HepG2 (cell line): Measurements from ENCODE around the gene KIF2C. TPM values are rescaled to one million over a fixed set of nuclear protein-coding genes. Genes with fewer than 3 reads are reported as not detected.

Source experiments
- BHLHE40 ChIP-seq: IDR thresholded peaks from 2 replicates; pipeline ENCODE4 v1.6.1; 2011; ENCODE audit warnings: low read length, improper control_type of control experiment
- DMAP1 ChIP-seq: IDR thresholded peaks from 2 replicates; pipeline ENCODE4 v1.6.1; 2016
- ELF3 ChIP-seq: IDR thresholded peaks from 2 replicates; pipeline ENCODE4 v1.6.1; 2016; ENCODE audit warnings: missing genetic modification reagents, missing compliant biosample characterization
- GATA4 ChIP-seq: sonication (generic); IDR thresholded peaks from 2 replicates; pipeline ENCODE4 v1.6.1; 2016; ENCODE audit warnings: antibody characterized with exemption, low read depth, borderline replicate concordance
- GATAD1 ChIP-seq: IDR thresholded peaks from 2 replicates; pipeline ENCODE4 v1.6.1; 2016; ENCODE audit warnings: missing genetic modification reagents, missing compliant biosample characterization
- ISL2 ChIP-seq: sonication (generic); formaldehyde crosslinking; IDR thresholded peaks from 2 replicates; pipeline ENCODE4 v1.5.0; 2020; ENCODE audit warnings: missing genetic modification reagents
- LBX2 ChIP-seq: sonication (generic); formaldehyde crosslinking; IDR thresholded peaks from 2 replicates; pipeline ENCODE4 v1.5.0; 2020; ENCODE audit warnings: missing genetic modification reagents, mild to moderate bottlenecking, borderline replicate concordance
- MZF1 ChIP-seq: sonication (generic); formaldehyde crosslinking; IDR thresholded peaks from 2 replicates; pipeline ENCODE4 v1.8.1; 2023; ENCODE audit warnings: mild to moderate bottlenecking, missing genetic modification reagents, borderline replicate concordance
- NFE2 ChIP-seq: sonication (generic); formaldehyde crosslinking; IDR thresholded peaks from 2 replicates; pipeline ENCODE4 v1.4.0; 2020; ENCODE audit warnings: missing genetic modification reagents
- PAX8 ChIP-seq: sonication (generic); formaldehyde crosslinking; IDR thresholded peaks from 2 replicates; pipeline ENCODE4 v1.8.0; 2022; ENCODE audit warnings: mild to moderate bottlenecking, missing genetic modification reagents, borderline replicate concordance
- TEAD2 ChIP-seq: sonication (generic); formaldehyde crosslinking; IDR thresholded peaks from 2 replicates; pipeline ENCODE4 v1.9.0; 2021; ENCODE audit warnings: missing genetic modification reagents
- TOE1 ChIP-seq: sonication (generic); formaldehyde crosslinking; IDR thresholded peaks from 2 replicates; pipeline ENCODE4 v1.4.0; 2020; ENCODE audit warnings: mild to moderate bottlenecking, missing genetic modification reagents
- TRAFD1 ChIP-seq: sonication (generic); formaldehyde crosslinking; IDR thresholded peaks from 2 replicates; pipeline ENCODE4 v1.5.1; 2020; ENCODE audit warnings: missing genetic modification reagents, mild to moderate bottlenecking, borderline replicate concordance
- U2AF2 ChIP-seq: fragments of 200-400 bp; formaldehyde crosslinking; IDR thresholded peaks from 2 replicates; pipeline ENCODE4 v1.6.1; 2017; ENCODE audit warnings: low read depth, mild to moderate bottlenecking, low read length
- ZBTB43 ChIP-seq: sonication (generic); formaldehyde crosslinking; conservative IDR thresholded peaks from 2 replicates; pipeline ENCODE4 v1.4.0; 2020; ENCODE audit warnings: missing genetic modification reagents
- ZNF136 ChIP-seq: sonication (generic); formaldehyde crosslinking; IDR thresholded peaks from 2 replicates; pipeline ENCODE4 v1.8.1; 2022; ENCODE audit warnings: low read depth, mild to moderate bottlenecking, moderate library complexity, missing genetic modification reagents
- ZNF512B ChIP-seq: sonication (generic); formaldehyde crosslinking; IDR thresholded peaks from 2 replicates; pipeline ENCODE4 v1.5.1; 2020; ENCODE audit warnings: missing genetic modification reagents, mild to moderate bottlenecking, borderline replicate concordance
- ZNF597 ChIP-seq: sonication (generic); formaldehyde crosslinking; IDR thresholded peaks from 2 replicates; pipeline ENCODE4 v1.5.0; 2020; ENCODE audit warnings: missing genetic modification reagents
- ZNF678 ChIP-seq: sonication (generic); formaldehyde crosslinking; IDR thresholded peaks from 2 replicates; pipeline ENCODE4 v1.4.0; 2020; ENCODE audit warnings: mild to moderate bottlenecking, missing genetic modification reagents
- ZNF740 ChIP-seq: sonication (generic); formaldehyde crosslinking; IDR thresholded peaks from 2 replicates; pipeline ENCODE4 v1.4.0; 2020; ENCODE audit warnings: missing genetic modification reagents
- ZNF746 ChIP-seq: sonication (generic); formaldehyde crosslinking; IDR thresholded peaks from 2 replicates; pipeline ENCODE4 v1.8.0; 2022; ENCODE audit warnings: mild to moderate bottlenecking, missing genetic modification reagents
- ZNF776 ChIP-seq: sonication (generic); formaldehyde crosslinking; IDR thresholded peaks from 2 replicates; pipeline ENCODE4 v1.4.0; 2020; ENCODE audit warnings: mild to moderate bottlenecking, missing genetic modification reagents
- polyA plus RNA-seq, 8 experiments: library from polyadenylated mRNA; depleted of rRNA in 3 of 8; stranded (reverse) in 7 of 8; unstranded in 1 of 8; fragments of >200 nt; fragmentation: Illumina TruSeq in 4 of 8; extraction: Trizol in 4 of 8; gene quantifications; 2 replicates each; pipeline versions ENCODE4 v1.2.1 to v1.2.3, GENCODE V29; 2011 to 2016; ENCODE audit warnings: low read depth in 4 of 8, missing spikeins in 1 of 8, mixed read lengths in 1 of 8; ENCODE audit not compliant: insufficient read depth in 1 of 8
- total RNA-seq, 5 experiments: library from RNA; depleted of rRNA; stranded (reverse); fragments of >200 nt; fragmentation: Illumina TruSeq; extraction: Trizol; gene quantifications; 2 replicates each; pipeline ENCODE4 v1.2.3, GENCODE V29; 2016; ENCODE audit warnings: low read depth in 1 of 5

KIF2C gene
- total and polyA plus RNA-seq, 2 of the 13 experiments (the other 11 are each of a cell fraction or from before 2014, with no cell fraction given), result 29.7 to 53.7 TPM

- 0 out of 2 replicates have a peak, but pooled peaks have one; percentile 48 for TF ChIP-seq TRAFD1 (CRISPR knock-in tag)
- TF ChIP-seq GATAD1 (CRISPR knock-in tag), result peak; percentile 97
- no peak for TF ChIP-seq ZNF512B (CRISPR knock-in tag)
- no peak for TF ChIP-seq LBX2
- TF ChIP-seq NFE2 (CRISPR knock-in tag), result no peak
- TF ChIP-seq ZNF597, result no peak
- TF ChIP-seq ZNF136 (CRISPR knock-in tag), result 0 out of 2 replicates have a peak, but pooled peaks have one; percentile 35
- TF ChIP-seq ZNF746 (CRISPR knock-in tag), result no peak
- TF ChIP-seq ZBTB43 (CRISPR knock-in tag), result peak; percentile 78
- TF ChIP-seq DMAP1 (CRISPR knock-in tag), result peak; percentile 96
- TF ChIP-seq BHLHE40, result peak; percentile 60
- TF ChIP-seq ELF3 (CRISPR knock-in tag), result peak; percentile 54; the same call in 1 of the 2 replicates
- peak; percentile 50; the same call in 1 of the 2 replicates for TF ChIP-seq ZNF678 (CRISPR knock-in tag)
- 0 out of 2 replicates have a peak, but pooled peaks have one; percentile 73 for TF ChIP-seq U2AF2
- no peak for TF ChIP-seq TEAD2 (CRISPR knock-in tag)
- 0 out of 2 replicates have a peak, but pooled peaks have one; percentile 16 for TF ChIP-seq ZNF740 (CRISPR knock-in tag)
- TF ChIP-seq GATA4, result peak; percentile 89
- peak; percentile 90; the same call in 1 of the 2 replicates for TF ChIP-seq MZF1
- TF ChIP-seq PAX8, result no peak; the same call in 1 of the 2 replicates
- peak; percentile 75; the same call in 1 of the 2 replicates for TF ChIP-seq ISL2 (CRISPR knock-in tag)
- TF ChIP-seq TOE1 (CRISPR knock-in tag), result no peak
- no peak; the same call in 1 of the 2 replicates for TF ChIP-seq ZNF776 (CRISPR knock-in tag)
Measured at GRCh38 chr1:44775078-44775929, 35.7 kb downstream of the KIF2C start, which contains the start of gene RPS8 (continued).
